ENCODE results near the gene PDE12.

PDE12 gene

DNA sequence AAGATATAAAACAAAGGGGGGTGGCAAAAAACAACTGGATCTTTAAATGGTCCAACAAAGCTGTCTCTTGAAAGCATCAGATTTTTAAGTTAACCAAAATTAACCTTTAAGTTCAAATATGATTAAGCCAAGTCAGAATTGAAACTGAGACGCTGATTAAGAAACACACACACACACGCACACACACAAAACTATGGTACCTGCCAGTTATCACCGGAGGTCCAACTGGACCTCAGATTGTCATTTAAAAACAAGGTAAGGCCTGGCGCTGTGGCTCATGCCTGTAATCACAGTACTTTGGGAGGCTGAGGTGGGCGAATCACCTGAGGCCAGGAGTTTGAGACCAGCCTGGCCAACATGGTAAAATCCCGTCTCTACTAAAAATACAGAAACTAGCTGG is 30.7 kb downstream of the PDE12 start:
- no peaks in the 10 kb centered on the region for H3K4me1 ChIP-seq (ENCODE audit: control insufficient read depth, insufficient read depth, low read length, poor library complexity, severe bottlenecking)
- H3K27ac ChIP-seq (ENCODE audit: low read depth, low read length, severe bottlenecking), result no peak overlapping the region
- WGBS, 2 experiments (ENCODE audit: insufficient coverage in 2 of 2), result 80 to 96% methylated on average over 4 to 6 of the region's 6 CpGs
- peaks cover 67% of the 10 kb centered on the region for H3K36me3 ChIP-seq (ENCODE audit: control insufficient read depth, insufficient read depth, low read length)
- no peaks in the 10 kb centered on the region for H3K9me3 ChIP-seq (ENCODE audit: control insufficient read depth, low read length)
- H3K4me3 ChIP-seq (ENCODE audit: extremely low read depth, insufficient read depth, low read length, poor library complexity, severe bottlenecking), result no peak overlapping the region

DNA sequence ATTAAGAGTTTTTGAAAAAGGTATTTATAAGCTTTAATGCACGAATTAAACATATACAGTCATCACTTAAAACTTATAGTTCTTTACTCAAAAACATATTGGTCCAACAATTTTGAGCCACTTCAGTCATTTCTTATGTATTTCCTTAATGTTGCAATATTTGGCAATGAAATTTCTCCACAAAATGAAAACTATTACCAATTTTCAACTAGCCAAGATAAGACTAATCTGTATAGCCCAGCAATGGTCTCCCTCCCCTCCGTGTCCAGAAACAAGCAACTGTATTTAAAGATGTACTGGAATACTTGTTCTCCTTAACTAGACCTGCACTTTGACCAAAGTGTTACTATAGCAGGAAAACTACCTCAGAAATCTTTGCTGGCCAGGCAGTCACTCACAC is 31.8 kb downstream of the PDE12 start:
- no peak overlapping the region for H3K4me3 ChIP-seq (ENCODE audit: extremely low read depth, insufficient read depth, low read length, poor library complexity, severe bottlenecking)
- H3K27ac ChIP-seq (ENCODE audit: low read depth, low read length, severe bottlenecking), result no peak overlapping the region
- H3K4me1 ChIP-seq (ENCODE audit: control insufficient read depth, insufficient read depth, low read length, poor library complexity, severe bottlenecking), result no peaks in the 10 kb centered on the region
- WGBS, 2 experiments (ENCODE audit: insufficient coverage in 2 of 2), result 83% methylated on average over 1 of the region's 2 CpGs; no CpG with 5 or more reads in 1 of the 2 experiments
- peaks cover 67% of the 10 kb centered on the region for H3K36me3 ChIP-seq (ENCODE audit: control insufficient read depth, insufficient read depth, low read length)
- no peaks in the 10 kb centered on the region for H3K9me3 ChIP-seq (ENCODE audit: control insufficient read depth, low read length)

DNA sequence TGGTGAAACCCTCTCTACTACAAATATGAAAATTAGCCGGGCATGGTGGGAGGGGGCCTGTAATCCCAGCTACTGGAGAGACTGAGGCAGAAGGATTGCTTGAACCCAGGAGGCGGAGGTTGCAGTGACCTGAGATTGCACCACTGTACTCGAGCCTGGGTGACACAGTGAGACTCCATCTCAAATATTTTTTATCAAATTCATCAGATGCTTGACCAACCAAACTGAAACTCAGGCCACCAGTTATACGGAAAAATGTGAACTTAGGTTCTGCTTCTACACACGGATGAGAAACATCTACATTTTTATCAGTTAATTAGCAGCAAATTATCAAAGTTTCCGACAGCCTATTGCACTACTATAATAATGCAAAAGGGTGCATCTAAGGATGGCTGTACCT is 36.2 kb downstream of the PDE12 start:
- H3K27ac ChIP-seq (ENCODE audit: low read depth, low read length, severe bottlenecking), result peak overlapping the region; percentile 16
- peaks cover 2% of the 10 kb centered on the region for H3K4me1 ChIP-seq (ENCODE audit: control insufficient read depth, insufficient read depth, low read length, poor library complexity, severe bottlenecking)
- no peaks in the 10 kb centered on the region for H3K9me3 ChIP-seq (ENCODE audit: control insufficient read depth, low read length)
- H3K36me3 ChIP-seq (ENCODE audit: control insufficient read depth, insufficient read depth, low read length), result peaks cover 50% of the 10 kb centered on the region
- H3K4me3 ChIP-seq (ENCODE audit: extremely low read depth, insufficient read depth, low read length, poor library complexity, severe bottlenecking), result no peak overlapping the region
- 89 to 95% methylated on average over 3 of the region's 6 CpGs for WGBS, 2 experiments (ENCODE audit: insufficient coverage in 2 of 2)

DNA sequence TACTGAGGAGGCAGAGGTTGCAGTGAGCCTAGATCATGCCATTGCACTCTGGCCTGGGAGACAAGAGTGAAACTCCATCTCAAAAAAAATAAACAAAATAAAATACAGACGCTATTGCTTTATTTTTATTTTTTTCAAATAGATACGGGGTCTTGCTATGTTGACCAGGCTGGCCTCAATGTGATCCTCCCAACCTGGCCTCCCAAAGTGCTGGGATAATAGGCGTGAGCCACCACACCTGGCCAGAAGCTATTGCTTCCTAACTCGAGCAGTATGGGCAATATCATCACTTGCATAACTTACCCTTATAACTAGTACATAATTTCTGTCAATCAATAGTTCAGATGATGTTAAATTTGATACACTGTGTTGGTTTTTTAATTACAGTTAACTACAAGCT is 38.1 kb downstream of the PDE12 start:
- Histone ChIP-seq H3K36me3 (ENCODE audit: control insufficient read depth, insufficient read depth, low read length) (peaks cover 48% of the 10 kb centered on the region), H3K9me3 (ENCODE audit: control insufficient read depth, low read length) (no peaks in the 10 kb centered on the region), H3K4me3 (ENCODE audit: extremely low read depth, insufficient read depth, low read length, poor library complexity, severe bottlenecking) (peak overlapping the region; percentile 82), H3K27ac (ENCODE audit: low read depth, low read length, severe bottlenecking) (no peak overlapping the region), H3K4me1 (ENCODE audit: control insufficient read depth, insufficient read depth, low read length, poor library complexity, severe bottlenecking) (peaks cover 4% of the 10 kb centered on the region)
- WGBS, 2 experiments (ENCODE audit: insufficient coverage in 2 of 2), result 90 to 95% methylated on average over 2 of the region's 4 CpGs

DNA sequence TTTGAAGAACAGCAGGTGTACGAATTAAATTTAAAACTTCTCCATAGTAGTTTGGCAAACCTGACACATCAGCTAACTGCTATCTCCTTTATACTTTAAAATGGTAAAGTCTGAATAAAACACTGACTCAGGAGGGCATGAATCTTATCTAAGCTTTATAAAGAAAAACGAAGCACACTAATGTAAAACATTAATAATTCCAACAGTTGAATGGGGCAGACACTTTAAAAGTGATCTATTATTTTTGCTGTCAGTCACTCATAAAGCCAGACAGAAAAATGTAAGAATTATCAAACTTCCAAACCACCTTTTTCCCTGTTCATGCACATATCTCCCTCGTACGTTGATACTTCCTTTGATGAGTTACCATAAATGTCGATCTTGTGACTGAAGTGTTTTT is 38.5 kb downstream of the PDE12 start:
- WGBS, 2 experiments (ENCODE audit: insufficient coverage in 2 of 2), result 80% methylated on average over 1 of the region's 5 CpGs; no CpG with 5 or more reads in 1 of the 2 experiments
- Histone ChIP-seq H3K4me3 (ENCODE audit: extremely low read depth, insufficient read depth, low read length, poor library complexity, severe bottlenecking) (peak overlapping the region; percentile 82), H3K4me1 (ENCODE audit: control insufficient read depth, insufficient read depth, low read length, poor library complexity, severe bottlenecking) (peaks cover 8% of the 10 kb centered on the region), H3K9me3 (ENCODE audit: control insufficient read depth, low read length) (no peaks in the 10 kb centered on the region), H3K27ac (ENCODE audit: low read depth, low read length, severe bottlenecking) (no peak overlapping the region), H3K36me3 (ENCODE audit: control insufficient read depth, insufficient read depth, low read length) (peaks cover 48% of the 10 kb centered on the region)

DNA sequence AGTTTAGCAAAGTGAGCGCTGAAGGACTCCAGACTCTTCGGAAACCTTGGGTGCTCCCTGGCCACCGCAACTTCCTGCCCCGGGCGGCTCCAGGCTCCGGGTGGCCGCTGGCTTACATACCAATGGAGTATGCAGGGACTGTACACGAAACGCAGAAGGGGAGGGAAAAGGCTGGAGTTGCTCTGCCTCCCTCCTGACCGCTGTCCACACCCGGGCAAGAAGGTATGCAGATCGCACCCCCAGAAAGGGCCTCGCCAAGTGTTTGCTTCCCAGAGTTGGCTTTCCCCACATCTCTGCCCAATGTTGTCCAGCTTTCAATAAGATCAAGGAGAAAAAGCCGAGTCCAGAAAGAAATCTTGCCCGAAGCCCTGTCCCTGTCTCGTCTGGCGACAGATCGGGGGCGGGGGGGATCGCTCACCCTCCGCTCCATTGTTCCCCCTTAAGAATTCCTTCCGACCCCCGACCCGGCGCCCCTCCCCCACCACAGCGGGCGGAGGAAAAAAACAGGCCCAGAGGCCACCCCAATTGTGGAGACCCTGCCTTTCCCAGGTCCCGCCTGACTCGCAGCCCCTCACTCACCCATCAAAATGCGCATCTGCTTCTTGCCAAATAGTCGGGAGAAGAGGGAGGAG is 40.5 kb downstream of the PDE12 start:
- Histone ChIP-seq H3K36me3 (ENCODE audit: control insufficient read depth, insufficient read depth, low read length) (peaks cover 33% of the 10 kb centered on the region), H3K4me1 (ENCODE audit: control insufficient read depth, insufficient read depth, low read length, poor library complexity, severe bottlenecking) (peaks cover 8% of the 10 kb centered on the region), H3K27ac (ENCODE audit: low read depth, low read length, severe bottlenecking) (peak overlapping the region; percentile 100), H3K9me3 (ENCODE audit: control insufficient read depth, low read length) (no peaks in the 10 kb centered on the region), H3K4me3 (ENCODE audit: extremely low read depth, insufficient read depth, low read length, poor library complexity, severe bottlenecking) (peak overlapping the region; percentile 82)
- WGBS, 2 experiments (ENCODE audit: insufficient coverage in 2 of 2), result 0% methylated on average over 18 to 20 of the region's 31 CpGs

DNA sequence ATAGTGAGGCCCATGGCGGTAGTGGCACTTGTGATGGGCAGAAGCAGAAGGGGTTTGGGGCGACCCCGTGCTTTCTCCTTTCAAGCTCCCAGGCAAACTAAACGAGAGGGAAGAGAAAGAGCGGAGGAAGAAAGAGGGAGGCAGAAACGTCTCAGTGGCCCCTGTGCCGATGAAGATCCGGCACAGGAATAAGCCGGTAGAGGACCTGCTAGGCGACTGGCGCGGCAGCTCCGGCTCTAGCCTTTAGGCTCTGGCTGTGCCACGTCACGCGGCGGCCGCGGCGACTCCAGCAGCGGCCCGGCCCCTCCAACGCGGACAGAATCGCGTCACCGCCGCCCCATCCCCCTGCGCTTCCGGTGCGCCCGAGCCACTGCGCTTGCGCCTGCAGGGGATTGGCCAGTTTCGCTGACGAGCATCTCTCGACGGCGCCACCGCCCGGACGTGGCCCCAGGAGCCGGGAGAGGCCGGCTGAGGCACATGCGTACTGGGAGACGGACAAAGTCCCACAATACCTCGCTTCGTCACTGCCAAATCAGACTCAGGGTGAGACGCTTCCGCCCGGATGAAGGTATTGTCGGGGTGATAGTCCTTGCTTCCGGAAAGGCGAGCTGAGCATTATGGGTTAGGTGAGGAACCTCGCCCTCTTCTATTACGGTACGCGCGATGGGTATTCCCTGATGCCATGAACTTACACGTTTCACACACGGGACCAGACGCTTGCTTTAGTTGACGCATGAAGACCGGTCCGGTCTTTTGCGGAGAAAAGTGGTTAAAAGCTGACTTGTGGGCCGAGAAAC is 41.3 kb downstream of the PDE12 start, which contains the start of gene ARF4:
TSS of gene ARF4 (minus strand) at position 218 of the 797 bp plus-strand sequence. CDS start at position 14, 204 bp downstream.
- 0% methylated on average over 57 to 61 of the region's 67 CpGs for WGBS, 2 experiments (ENCODE audit: insufficient coverage in 2 of 2)
- Histone ChIP-seq H3K36me3 (ENCODE audit: control insufficient read depth, insufficient read depth, low read length) (peaks cover 31% of the 10 kb centered on the region), H3K4me1 (ENCODE audit: control insufficient read depth, insufficient read depth, low read length, poor library complexity, severe bottlenecking) (peaks cover 8% of the 10 kb centered on the region), H3K27ac (ENCODE audit: low read depth, low read length, severe bottlenecking) (peak within 1 kb of the TSS; percentile 100), H3K4me3 (ENCODE audit: extremely low read depth, insufficient read depth, low read length, poor library complexity, severe bottlenecking) (peak within 1 kb of the TSS; percentile 82), H3K9me3 (ENCODE audit: control insufficient read depth, low read length) (no peaks in the 10 kb centered on the region)

DNA sequence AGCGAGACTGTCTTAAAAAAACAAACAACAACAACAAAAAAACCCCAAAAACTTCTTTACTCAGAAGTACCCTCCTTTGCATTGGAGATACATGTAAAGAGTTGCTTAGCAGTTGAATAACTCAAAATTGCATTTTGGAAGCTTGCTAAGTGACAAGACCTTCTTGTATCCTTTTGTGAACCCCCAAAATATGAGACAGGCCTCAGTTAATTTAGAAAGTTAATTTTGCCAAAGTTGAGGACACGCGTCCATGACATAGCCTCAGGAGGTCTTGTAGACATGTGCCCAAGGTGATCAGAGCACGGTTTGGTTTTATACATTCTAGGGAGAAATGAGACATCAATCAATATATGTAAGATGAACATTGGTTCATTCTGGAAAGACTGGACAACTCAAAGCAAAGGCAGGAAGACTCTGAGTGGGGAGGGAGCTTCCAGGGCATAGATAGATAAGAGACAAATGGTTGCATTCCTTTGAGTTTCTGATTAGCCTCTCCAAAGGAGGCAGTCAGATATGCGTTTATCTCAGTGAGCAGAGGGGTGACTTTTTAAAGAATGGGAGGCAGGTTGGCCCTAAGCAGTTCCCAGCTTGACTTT is 42.8 kb downstream of the PDE12 start:
- no peaks in the 10 kb centered on the region for H3K9me3 ChIP-seq (ENCODE audit: control insufficient read depth, low read length)
- peaks cover 8% of the 10 kb centered on the region for H3K4me1 ChIP-seq (ENCODE audit: control insufficient read depth, insufficient read depth, low read length, poor library complexity, severe bottlenecking)
- WGBS, 2 experiments (ENCODE audit: insufficient coverage in 2 of 2), result 75 to 94% methylated on average over 3 of the region's 5 CpGs
- H3K36me3 ChIP-seq (ENCODE audit: control insufficient read depth, insufficient read depth, low read length), result peaks cover 25% of the 10 kb centered on the region
- H3K4me3 ChIP-seq (ENCODE audit: extremely low read depth, insufficient read depth, low read length, poor library complexity, severe bottlenecking), result peak overlapping the region; percentile 82
- peak overlapping the region; percentile 100 for H3K27ac ChIP-seq (ENCODE audit: low read depth, low read length, severe bottlenecking)

DNA sequence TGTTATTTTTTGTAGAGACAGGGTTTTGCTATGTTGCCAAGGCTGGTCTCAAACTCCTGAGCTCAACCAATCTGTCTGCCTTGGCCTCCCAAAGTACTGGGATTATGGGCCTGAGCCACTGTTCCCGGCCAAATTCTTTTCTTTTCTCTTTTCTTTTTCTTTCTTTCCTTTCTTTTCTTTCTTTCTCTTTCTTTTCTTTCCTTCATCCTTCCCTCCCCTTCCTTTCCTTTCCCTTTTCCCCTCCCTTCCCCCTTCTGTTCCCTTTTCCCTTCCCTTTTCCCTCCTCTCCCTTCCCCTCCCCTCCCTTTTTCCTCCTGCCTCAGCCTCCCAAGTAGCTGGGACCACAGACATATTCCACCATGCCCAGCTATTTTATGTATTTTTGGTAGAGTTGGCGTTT is 44.1 kb downstream of the PDE12 start:
- H3K36me3 ChIP-seq (ENCODE audit: control insufficient read depth, insufficient read depth, low read length), result peaks cover 14% of the 10 kb centered on the region
- H3K4me3 ChIP-seq (ENCODE audit: extremely low read depth, insufficient read depth, low read length, poor library complexity, severe bottlenecking), result no peak overlapping the region
- H3K9me3 ChIP-seq (ENCODE audit: control insufficient read depth, low read length), result no peaks in the 10 kb centered on the region
- H3K27ac ChIP-seq (ENCODE audit: low read depth, low read length, severe bottlenecking), result no peak overlapping the region
- 80 to 95% methylated on average over 1 of the region's 2 CpGs for WGBS, 2 experiments (ENCODE audit: insufficient coverage in 2 of 2)
- peaks cover 5% of the 10 kb centered on the region for H3K4me1 ChIP-seq (ENCODE audit: control insufficient read depth, insufficient read depth, low read length, poor library complexity, severe bottlenecking)

DNA sequence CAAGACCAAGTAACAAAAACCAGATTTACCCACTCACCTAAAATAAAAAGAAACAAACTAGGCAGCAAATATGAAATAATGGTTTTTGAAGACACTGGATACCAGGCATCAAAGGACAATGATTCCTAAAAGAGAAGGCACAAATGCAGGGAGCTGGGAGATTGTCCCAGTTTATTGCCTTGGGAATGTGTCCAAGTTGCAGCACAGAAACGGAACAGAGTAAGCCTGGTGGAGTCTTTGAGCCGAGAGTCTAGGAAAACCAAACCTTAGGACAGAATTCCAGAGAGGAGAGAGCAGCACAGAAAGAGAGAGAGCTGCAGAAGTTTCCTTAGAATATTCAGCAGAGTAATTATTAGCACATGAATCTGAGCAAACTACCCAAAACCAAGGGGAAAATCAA is 48.9 kb downstream of the PDE12 start:
- Histone ChIP-seq H3K36me3 (ENCODE audit: control insufficient read depth, insufficient read depth, low read length) (peaks cover 11% of the 10 kb centered on the region), H3K4me3 (ENCODE audit: extremely low read depth, insufficient read depth, low read length, poor library complexity, severe bottlenecking) (no peak overlapping the region), H3K9me3 (ENCODE audit: control insufficient read depth, low read length) (no peaks in the 10 kb centered on the region), H3K4me1 (ENCODE audit: control insufficient read depth, insufficient read depth, low read length, poor library complexity, severe bottlenecking) (no peaks in the 10 kb centered on the region), H3K27ac (ENCODE audit: low read depth, low read length, severe bottlenecking) (no peak overlapping the region)
- WGBS, 2 experiments (ENCODE audit: insufficient coverage in 2 of 2), result 100% methylated on average over 1 to 2 of the region's 2 CpGs
